Panc1 (cell line): ENCODE measurements around the gene SNX9. TPM values are rescaled to one million over a fixed set of nuclear protein-coding genes. Genes with fewer than 3 reads are reported as not detected.

Source experiments
- ATAC-seq: fragments of 200-7000 bp; cut with Tn5 transposase; 2 replicates; pipeline ENCODE4 v1.9.1; 2020; ENCODE audit warnings: mild to moderate bottlenecking, moderate library complexity
- BruUV-seq: library from RNA; stranded (reverse); fragments of 400-500 nt; replicated peaks from 2 replicates; lab custom pipeline; 2021; lab: Mats Ljungman, UMichigan
- CTCF ChIA-PET: fragments of 300-600 bp; sonication (Branson Sonifier 250); formaldehyde crosslinking; loops from one replicate; lab custom pipeline; 2022; ENCODE audit warnings: antibody characterized with exemption; lab: Charles Lee
- POLR2A ChIA-PET: fragments of 300-600 bp; sonication (Branson Sonifier 250); formaldehyde crosslinking; loops from one replicate; lab custom pipeline; 2022; ENCODE audit warnings: antibody characterized with exemption; lab: Charles Lee
- DNase-seq: peaks from one replicate; pipeline ENCODE4 v3.0.0-alpha.2; 2010; ENCODE audit warnings: low read depth, low spot score
- H3K27ac ChIP-seq: 2 replicates; pipeline ENCODE4 v1.5.1; 2011; ENCODE audit warnings: mild to moderate bottlenecking, low read length, inconsistent platforms
- H3K27me3 ChIP-seq: fragments of 200-500 bp; sonication (Bioruptor generic); 2 replicates; pipeline ENCODE4 v1.6.0; 2014; ENCODE audit warnings: low read length, inconsistent platforms; ENCODE audit not compliant: control insufficient read depth, insufficient read depth
- H3K36me3 ChIP-seq: fragments of 200-500 bp; sonication (Bioruptor generic); 2 replicates; pipeline ENCODE4 v1.5.1; 2014; ENCODE audit warnings: inconsistent platforms, mild to moderate bottlenecking, low read length, moderate library complexity; ENCODE audit not compliant: control insufficient read depth, insufficient read depth
- H3K4me1 ChIP-seq: 2 replicates; pipeline ENCODE4 v1.5.1; 2011; ENCODE audit warnings: inconsistent platforms, mild to moderate bottlenecking, low read length, moderate library complexity; ENCODE audit not compliant: control insufficient read depth, insufficient read depth
- H3K4me3 ChIP-seq, 2 experiments: 2 replicates each; pipeline ENCODE4 v1.5.1; 2011 to 2012; ENCODE audit warnings: low read depth in 2 of 2, low read length in 2 of 2, mild to moderate bottlenecking in 2 of 2, inconsistent platforms in 1 of 2, moderate library complexity in 1 of 2
- H3K9me3 ChIP-seq: fragments of 200-500 bp; sonication (Bioruptor generic); 2 replicates; pipeline ENCODE4 v1.5.1; 2014; ENCODE audit warnings: low read depth, mild to moderate bottlenecking, inconsistent platforms, low read length, moderate library complexity; ENCODE audit not compliant: control insufficient read depth, insufficient read depth
- POLR2AphosphoS5 ChIP-seq: IDR thresholded peaks from 2 replicates; pipeline ENCODE4 v1.6.1; 2012; ENCODE audit warnings: mild to moderate bottlenecking, low read depth, low read length, moderate library complexity
- SIN3A ChIP-seq: IDR thresholded peaks from 2 replicates; pipeline ENCODE4 v1.6.1; 2012; ENCODE audit warnings: low read depth, mild to moderate bottlenecking, low read length, moderate library complexity, borderline replicate concordance; ENCODE audit not compliant: insufficient read depth
- TCF7L2 ChIP-seq: IDR thresholded peaks from 2 replicates; pipeline ENCODE4 v1.6.1; 2011; ENCODE audit warnings: mild to moderate bottlenecking, low read depth, low read length, inconsistent platforms
- in situ Hi-C: cut with HindIII; loops from 2 replicates; pipeline ENCODE4 v1.10.0; 2016; ENCODE audit warnings: low sequenced_read_pairs, low pct_unique_long_range_greater_than_20kb
- intact Hi-C: fragments of 100-400 bp; cut with micrococcal nuclease; formaldehyde crosslinking; loops from one replicate; pipeline ENCODE4 v1.10.0; 2022; ENCODE audit not compliant: unreplicated experiment
- total RNA-seq: library from RNA; stranded (reverse); gene quantifications from one replicate; pipeline ENCODE4 v1.2.1, GENCODE V29; 2021; ENCODE audit not compliant: unreplicated experiment
- TF ChIP-seq, protein P1 (sequence below): fragments of 450-650 bp; IDR thresholded peaks from 2 replicates; pipeline ENCODE4 v1.5.1; 2017; ENCODE audit warnings: mild to moderate bottlenecking
- TF ChIP-seq, protein P2 (sequence below), 2 experiments: IDR thresholded peaks; 2 replicates each; pipeline ENCODE4 v1.6.1; 2011 to 2012; ENCODE audit warnings: low read depth in 2 of 2, control low read depth in 1 of 2, low read length in 1 of 2, mild to moderate bottlenecking in 1 of 2, moderate library complexity in 1 of 2; ENCODE audit not compliant: insufficient read depth in 1 of 2

SNX9 gene
- total RNA-seq, 1 experiment from 2014 or later = 46.0 TPM

DNA sequence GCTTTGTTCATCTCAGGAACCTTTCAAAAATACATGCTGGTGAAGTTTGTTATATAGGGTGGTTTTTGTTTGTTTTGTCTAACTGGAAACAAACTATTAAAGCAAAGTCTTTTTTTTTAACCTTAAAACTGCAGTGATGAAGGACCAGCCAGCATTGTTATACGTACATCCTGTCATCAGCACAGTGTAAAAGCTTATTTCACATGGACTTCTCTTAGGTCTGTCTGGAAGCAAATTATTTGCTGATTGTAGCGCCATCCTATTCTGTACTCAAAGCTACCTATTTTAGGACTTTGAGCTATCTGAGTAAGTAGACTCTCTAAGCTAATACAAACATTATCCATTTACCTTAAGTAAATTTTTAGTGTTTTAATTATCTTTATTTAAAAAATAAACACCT, 61.7 kb downstream of the SNX9 start:
- BruUV-seq = no TSS peak
- in situ Hi-C loops = no loop called here
- DNase-seq (no peak), ATAC-seq (no peak)
- no peak overlapping the region for H3K4me3 ChIP-seq
- ChIA-PET CTCF (no interaction called here), POLR2A (no interaction called here)
- peaks cover 42% of the 10 kb centered on the region for H3K36me3 ChIP-seq
- TF ChIP-seq TCF7L2 (no peak), POLR2AphosphoS5 (no peak), SIN3A (no peak)
- TF ChIP-seq, protein P1, sequence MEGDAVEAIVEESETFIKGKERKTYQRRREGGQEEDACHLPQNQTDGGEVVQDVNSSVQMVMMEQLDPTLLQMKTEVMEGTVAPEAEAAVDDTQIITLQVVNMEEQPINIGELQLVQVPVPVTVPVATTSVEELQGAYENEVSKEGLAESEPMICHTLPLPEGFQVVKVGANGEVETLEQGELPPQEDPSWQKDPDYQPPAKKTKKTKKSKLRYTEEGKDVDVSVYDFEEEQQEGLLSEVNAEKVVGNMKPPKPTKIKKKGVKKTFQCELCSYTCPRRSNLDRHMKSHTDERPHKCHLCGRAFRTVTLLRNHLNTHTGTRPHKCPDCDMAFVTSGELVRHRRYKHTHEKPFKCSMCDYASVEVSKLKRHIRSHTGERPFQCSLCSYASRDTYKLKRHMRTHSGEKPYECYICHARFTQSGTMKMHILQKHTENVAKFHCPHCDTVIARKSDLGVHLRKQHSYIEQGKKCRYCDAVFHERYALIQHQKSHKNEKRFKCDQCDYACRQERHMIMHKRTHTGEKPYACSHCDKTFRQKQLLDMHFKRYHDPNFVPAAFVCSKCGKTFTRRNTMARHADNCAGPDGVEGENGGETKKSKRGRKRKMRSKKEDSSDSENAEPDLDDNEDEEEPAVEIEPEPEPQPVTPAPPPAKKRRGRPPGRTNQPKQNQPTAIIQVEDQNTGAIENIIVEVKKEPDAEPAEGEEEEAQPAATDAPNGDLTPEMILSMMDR = no peak
- no peaks in the 10 kb centered on the region for H3K4me1 ChIP-seq
- no peaks in the 10 kb centered on the region for H3K9me3 ChIP-seq
- H3K27ac ChIP-seq = no peak overlapping the region
- H3K27me3 ChIP-seq = no peaks in the 10 kb centered on the region
- intact Hi-C loops = no loop called here

DNA sequence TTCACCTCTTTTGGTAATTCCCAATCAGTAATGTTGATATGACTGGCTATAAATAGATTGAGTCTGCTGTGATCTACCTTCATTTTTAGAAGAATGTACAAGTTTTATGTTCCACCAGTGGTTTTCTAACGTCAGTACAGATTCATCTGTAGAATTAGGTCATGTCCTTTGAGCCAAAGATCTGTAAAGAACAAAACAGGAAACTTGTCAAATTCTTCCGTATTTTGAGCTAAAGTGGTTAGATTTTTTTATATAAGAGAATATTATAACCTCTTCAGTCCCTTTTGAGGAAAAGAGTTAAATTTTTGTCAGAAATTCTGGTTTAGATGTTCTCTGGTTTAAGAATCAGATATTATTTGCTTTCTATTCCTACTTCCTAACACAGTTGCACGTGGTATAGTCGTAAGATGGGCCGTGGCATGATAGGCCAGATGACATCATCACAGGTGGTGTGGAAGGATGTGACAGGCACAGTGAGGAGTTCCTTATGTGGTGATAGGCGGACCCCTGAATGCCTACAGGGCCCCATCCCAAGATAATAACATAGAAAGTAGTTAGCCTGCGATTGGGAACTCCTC, 62.3 kb downstream of the SNX9 start:
- no peak overlapping the region for H3K27ac ChIP-seq
- POLR2A ChIA-PET = no interaction called here

More for the DNA sequence above, 62.3 kb downstream of the SNX9 start:
- TF ChIP-seq POLR2AphosphoS5 = no peak
- no peak for TF ChIP-seq SIN3A
- TF ChIP-seq, protein P1 = no peak
- TF ChIP-seq, protein P2, sequence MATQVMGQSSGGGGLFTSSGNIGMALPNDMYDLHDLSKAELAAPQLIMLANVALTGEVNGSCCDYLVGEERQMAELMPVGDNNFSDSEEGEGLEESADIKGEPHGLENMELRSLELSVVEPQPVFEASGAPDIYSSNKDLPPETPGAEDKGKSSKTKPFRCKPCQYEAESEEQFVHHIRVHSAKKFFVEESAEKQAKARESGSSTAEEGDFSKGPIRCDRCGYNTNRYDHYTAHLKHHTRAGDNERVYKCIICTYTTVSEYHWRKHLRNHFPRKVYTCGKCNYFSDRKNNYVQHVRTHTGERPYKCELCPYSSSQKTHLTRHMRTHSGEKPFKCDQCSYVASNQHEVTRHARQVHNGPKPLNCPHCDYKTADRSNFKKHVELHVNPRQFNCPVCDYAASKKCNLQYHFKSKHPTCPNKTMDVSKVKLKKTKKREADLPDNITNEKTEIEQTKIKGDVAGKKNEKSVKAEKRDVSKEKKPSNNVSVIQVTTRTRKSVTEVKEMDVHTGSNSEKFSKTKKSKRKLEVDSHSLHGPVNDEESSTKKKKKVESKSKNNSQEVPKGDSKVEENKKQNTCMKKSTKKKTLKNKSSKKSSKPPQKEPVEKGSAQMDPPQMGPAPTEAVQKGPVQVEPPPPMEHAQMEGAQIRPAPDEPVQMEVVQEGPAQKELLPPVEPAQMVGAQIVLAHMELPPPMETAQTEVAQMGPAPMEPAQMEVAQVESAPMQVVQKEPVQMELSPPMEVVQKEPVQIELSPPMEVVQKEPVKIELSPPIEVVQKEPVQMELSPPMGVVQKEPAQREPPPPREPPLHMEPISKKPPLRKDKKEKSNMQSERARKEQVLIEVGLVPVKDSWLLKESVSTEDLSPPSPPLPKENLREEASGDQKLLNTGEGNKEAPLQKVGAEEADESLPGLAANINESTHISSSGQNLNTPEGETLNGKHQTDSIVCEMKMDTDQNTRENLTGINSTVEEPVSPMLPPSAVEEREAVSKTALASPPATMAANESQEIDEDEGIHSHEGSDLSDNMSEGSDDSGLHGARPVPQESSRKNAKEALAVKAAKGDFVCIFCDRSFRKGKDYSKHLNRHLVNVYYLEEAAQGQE (IDR thresholded peaks at IDR 0.05; ENCODE audit: insufficient read depth in 1 of 2, low read depth in 2 of 2, low read length in 1 of 2) = no peak
- no peak for TF ChIP-seq TCF7L2
- ATAC-seq (no peak), DNase-seq (no peak)
- Histone ChIP-seq H3K4me1 (no peaks in the 10 kb centered on the region), H3K36me3 (peaks cover 40% of the 10 kb centered on the region), H3K9me3 (no peaks in the 10 kb centered on the region), H3K27me3 (no peaks in the 10 kb centered on the region), H3K4me3 (no peak overlapping the region)
- in situ Hi-C loops (no loop called here), intact Hi-C loops (no loop called here)
- CTCF ChIA-PET = no interaction called here
- no TSS peak for BruUV-seq
